DMS 273 (cell line): ENCODE measurements around the gene SLC7A4.

Experiments
- DNase-seq: peaks from one replicate; lab custom pipeline; 2025; ENCODE audit not compliant: unreplicated experiment; lab: John Stamatoyannopoulos, UW

Gene SLC7A4

DNA sequence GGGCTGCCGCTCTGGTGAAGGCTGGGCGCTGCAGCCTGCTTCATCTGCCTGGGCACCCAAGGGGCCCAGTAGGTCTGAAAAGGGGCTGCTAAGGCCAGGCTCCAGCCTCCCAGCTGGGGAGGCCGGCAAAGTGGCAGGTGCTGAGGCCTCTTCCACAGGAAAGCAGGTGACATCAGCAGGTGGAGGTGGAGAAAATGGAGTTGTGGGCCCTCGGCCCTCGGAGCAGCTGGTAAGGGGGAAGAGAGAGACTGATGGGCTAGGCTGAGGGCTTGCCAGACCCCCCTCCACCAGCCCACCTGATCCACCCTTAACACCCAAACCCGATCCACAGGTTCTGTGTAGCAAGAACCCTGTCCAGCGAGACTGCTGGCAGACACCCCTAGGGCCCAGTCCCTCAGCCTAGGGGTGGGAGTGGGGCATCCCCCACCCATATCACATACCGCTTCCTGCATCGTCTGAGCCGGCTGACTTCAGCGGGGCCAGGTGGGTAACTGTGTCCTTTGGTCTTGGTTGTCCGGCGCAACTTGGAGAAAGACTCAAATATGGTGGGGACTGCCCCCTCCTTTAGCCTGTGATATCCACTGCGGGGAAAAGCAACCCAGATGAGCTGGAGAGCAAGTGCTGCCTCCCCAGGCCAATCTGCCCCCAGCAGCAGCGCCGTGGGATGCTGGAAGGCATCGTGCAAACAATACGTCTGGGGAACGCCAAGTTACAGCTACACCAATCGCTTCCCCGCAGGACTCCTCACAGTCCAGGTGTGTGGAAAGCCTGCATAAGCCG lies 32.0 kb downstream of the SLC7A4 start:
- DNase-seq = no peak

DNA sequence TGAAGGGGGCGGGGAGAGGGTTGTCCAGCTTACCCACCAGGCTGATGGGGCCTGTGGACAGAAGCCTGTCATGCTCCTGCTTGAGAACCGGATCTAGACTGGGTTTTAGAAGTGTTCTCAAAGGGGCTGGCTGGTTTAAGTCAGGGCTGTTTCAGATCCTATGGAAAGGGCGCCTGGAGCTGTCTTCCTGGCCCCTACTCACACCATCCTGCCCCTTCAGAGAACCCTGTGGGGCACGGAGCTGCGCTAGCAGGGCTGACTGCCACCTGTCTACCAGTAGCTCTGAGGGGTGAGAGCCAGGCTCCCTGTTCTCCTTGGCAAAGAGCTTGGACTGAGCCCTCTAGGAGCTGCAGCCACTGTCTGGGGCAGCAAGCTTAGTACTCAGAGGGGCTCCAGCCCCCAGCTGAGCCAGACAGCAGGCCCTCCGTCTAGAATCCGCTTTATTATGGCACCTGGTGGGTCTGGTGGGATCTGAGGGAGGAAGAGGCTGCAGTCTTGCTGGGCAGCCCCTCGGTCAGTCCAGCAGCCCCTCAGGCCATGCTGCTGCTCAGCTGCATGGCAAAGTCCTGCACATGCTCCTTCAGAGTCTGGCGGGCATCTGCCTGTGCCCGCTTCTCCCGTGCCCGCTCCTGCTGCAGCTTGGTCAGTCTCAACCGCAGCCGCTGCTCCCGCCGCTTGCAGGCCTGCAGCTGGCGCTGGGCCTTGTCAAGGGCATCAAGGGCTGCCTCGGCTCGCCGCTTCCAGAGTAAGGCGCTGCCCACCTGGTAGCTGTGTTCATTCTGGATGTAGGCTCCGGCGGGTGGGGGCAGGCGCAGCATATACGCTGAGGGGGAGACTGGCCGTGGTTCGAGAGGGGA lies 32.8 kb downstream of the SLC7A4 start:
- no peak for DNase-seq

DNA sequence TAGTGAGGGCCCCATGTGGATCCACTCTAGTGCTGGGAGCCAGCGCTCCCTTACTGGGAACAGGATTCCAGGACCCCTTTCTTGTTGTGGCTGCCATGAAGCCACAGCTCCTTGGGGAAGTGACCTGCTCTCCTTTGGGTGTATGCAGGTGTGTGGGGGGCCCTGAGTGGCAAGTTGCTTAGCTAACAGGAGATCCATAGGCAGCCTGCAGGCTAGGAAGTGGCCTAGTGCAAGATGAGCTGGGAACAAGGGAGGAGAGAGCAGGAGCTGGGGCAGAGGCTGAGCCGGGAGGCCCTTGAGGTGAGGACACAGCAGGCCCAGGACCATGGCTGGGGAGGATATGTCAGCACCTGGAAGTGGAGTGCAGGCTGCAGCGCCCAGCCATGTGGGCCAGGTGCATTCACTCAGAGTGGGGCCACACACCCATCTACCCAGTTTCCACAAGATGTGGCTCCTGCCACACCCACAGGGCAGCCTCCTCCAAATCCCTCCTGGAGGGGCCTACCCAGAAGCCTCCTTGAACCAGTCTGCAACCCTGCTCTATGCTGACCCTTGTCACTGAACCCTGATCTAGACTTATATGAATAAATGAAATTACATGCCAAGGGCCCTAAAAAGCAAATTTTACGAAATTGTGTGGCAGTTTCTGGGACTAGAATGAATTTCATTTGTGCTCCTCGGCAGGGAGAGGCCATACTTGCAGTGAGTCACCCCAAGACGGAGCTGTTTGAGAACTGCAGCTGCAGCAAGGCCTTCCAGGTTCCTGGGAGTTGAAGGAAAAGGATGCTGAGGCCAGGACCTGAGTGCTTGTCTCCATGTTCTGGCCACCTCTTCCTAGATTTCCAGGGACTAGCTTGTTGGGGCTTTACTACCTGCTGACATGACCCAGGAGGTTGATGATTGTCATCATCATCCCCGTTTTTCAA lies 33.7 kb downstream of the SLC7A4 start:
- no peak for DNase-seq

DNA sequence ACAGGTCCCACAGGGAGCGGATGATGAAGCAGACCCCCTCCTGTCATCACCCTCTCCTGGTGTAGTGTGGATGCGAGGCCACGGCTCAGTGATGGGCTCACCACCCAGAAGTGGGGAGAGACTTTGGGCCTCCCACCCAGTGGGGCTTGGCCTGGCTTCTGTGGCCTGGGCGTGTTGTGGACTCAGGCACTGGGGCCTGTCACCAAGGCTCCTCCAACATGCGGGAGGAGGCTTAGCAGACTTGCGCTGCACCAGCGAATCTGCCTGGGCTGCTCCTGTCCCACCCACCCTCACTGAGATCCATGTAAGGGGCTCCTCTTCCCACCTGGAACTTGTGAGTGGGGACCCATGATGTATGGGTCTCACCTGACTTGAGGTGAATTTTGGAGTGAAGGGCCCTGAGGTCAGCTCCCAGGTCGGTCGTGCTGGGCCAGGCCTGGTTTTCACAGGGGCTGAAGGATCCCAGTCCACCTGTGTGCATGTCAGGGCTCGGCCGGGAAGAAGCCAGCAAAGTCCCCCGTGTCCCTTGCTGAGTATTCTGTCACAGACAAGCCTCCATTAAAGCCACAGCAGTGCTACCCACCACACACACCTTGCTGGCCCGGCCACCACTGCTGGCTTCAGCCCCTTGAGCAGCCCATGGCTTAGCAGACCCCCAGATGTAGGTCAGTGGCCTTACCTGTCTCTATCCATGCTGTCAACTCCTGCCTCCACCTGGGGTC lies 34.7 kb downstream of the SLC7A4 start:
- no peak for DNase-seq

DNA sequence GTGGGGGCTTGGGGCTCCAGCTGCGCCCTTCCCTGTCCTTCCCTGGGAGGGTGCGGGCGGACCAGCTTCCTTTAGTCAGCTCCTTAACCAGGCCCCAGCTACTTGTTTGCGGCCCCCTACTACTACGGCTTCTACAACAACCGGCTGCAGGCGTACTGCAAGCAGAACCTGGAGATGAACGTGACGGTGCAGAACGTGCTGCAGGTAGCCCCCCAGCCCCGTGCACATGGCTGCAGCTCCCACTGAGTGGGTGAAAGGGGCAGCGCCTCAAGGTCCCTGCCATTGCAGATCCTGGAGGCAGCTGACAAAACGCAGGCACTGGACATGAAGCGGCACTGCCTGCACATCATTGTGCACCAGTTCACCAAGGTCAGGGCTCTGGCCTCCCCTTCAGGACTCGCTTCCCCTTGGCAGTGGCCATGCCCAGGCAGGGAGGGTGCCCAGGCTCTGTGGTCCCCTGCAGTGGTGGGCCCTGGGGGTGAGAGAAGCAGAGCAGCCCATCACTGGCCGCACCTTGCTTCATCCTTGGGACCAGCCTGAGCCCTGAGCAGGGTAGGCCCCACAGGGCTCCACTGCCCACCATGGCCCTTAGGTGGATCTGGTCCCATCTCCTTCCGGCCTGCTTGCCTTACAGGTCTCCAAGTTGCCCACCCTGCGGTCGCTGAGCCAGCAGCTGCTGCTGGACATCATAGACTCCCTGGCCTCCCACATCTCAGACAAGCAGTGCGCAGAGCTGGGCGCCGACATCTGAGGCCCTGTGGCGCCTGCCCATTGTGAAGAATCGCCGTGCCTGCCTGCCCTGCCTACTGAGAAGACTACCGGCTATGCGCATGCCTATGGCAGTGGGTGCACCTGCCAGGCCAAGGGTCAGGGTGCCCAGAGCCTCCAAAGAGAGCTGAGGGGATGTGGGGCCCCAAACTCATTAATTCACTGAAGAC lies 35.5 kb downstream of the SLC7A4 start:
- DNase-seq = no peak

DNA sequence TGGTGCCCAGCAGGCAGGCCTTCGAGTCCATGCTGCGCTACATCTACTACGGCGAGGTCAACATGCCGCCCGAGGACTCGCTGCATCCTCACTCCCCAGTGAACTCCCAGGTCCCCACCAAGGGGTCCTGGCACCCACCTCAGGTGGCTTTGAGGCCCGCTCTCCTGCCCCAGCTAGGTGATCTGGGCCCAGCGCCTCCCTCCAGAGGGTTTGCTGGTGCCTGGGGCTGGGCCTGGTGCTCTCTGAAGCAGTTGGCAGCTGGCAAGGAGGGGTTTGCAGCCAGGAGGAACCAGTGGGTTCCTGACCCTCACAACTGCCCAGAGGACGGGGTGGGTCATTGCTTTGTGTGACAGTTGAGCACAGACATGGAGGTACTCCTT lies 36.3 kb downstream of the SLC7A4 start:
- no peak for DNase-seq

DNA sequence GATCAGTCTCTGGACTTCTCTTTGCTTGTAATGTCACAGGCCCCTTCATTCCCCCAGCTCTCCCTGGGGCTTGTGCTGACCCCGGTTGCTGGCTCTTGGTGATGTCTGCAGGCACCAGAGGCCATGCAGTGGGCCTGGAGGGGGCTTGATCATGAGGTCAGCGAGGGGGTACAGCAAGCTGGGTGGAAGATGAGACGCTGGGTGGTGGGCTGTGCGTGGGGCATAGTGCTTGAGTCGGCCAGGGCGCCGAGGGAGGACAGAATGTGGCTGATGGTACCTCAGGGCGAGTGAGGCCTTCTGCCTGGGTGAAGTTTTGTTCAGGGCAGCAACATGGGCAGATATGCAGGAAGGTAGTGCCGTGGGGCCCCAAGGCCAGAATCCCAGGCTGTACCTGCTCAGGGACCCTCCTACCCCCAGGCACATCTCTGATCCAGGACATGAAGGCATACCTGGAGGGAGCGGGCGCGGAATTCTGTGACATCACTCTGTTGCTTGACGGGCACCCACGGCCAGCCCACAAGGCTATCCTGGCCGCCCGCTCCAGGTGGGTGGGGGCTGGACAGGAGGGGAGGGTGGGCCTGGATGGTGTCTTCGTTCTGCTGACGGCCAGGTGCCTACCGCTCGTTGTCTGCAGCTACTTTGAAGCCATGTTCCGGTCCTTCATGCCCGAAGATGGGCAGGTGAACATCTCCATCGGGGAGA lies 36.9 kb downstream of the SLC7A4 start:
- DNase-seq = no peak

DNA sequence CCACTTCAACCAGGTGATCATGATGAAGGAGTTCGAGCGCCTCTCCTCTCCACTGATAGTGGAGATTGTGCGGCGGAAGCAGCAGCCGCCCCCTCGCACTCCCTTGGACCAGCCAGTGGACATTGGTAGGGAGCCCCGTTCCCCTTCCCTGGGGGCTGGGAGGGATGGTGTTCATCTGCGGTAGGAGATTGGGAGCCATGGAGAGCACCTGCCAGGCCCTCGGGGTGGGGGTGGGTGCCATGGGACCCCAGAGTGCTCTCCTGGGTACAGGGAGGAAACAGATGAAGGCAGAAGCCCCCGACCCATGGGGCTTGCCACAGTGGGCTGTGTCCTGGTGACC lies 37.5 kb downstream of the SLC7A4 start:
- DNase-seq = no peak

DNA sequence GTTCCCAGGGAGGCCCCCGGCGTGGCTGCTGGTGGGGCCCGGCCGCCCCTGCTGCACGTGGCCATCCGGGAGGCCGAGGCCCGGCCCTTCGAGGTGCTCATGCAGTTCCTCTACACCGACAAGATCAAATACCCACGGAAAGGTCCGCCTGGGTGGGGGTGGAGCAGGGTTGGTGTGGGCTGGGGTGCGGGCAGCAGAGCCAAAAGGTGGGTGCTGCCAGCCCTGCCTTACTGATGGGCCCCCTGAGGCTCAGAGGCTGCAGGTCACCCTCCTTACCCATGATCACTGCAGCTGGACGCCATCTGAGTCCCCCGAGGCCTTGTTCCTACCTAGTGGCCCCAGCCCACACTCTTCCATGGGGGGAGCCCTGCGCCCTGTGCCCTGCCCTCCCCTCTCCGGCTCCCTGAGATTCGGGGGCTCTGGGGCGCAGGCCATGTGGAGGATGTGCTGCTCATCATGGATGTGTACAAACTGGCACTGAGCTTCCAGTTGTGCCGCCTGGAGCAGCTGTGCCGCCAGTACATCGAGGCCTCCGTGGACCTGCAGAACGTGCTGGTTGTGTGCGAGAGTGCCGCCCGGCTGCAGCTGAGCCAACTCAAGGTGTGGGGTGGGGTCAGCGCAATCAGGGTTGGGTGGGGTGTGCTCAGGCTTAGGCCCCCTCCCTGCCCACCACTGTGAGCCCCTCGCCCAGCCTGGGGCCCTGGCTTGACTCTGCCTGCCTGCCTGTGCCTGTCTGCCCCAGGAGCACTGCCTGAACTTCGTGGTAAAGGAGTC lies 38.0 kb downstream of the SLC7A4 start:
- no peak for DNase-seq

DNA sequence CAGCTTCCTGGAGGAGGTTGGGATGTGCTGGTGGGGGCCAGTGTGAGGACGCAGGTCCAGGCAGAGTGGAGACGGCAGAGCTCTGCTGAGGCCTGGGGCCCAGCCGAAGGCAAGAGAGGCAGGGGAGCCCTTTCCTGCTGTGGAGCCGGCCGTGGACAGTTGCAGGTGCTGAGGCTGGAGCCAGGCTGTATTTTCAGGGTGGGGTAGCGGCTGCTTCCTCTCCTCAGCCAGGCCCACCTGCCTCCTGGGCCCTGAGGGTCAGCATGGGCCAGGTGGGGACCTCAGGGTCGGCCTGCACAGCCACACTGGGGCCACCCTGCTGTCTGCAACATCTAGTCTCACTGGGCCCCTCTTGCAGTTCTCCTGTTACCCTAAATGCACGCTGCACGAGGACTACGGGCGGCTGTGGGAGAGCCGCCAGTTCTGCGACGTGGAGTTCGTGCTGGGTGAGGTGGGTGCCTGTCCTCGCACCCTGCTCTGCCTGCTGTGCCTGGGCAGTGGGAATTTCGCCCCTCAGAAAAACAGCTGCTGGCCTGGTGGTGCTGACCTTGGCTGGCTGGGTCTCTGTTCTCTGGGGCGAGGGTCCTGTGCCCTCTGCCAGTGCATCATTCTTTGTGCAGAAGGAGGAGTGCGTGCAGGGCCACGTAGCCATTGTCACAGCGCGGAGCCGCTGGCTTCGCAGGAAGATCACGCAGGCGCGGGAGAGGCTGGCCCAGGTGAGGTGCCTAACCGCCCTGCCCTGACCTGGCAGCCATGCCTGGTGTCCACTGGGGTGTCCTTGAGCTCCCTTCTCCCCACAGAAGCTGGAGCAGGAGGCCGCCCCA lies 38.8 kb downstream of the SLC7A4 start:
- DNase-seq = no peak

DNA sequence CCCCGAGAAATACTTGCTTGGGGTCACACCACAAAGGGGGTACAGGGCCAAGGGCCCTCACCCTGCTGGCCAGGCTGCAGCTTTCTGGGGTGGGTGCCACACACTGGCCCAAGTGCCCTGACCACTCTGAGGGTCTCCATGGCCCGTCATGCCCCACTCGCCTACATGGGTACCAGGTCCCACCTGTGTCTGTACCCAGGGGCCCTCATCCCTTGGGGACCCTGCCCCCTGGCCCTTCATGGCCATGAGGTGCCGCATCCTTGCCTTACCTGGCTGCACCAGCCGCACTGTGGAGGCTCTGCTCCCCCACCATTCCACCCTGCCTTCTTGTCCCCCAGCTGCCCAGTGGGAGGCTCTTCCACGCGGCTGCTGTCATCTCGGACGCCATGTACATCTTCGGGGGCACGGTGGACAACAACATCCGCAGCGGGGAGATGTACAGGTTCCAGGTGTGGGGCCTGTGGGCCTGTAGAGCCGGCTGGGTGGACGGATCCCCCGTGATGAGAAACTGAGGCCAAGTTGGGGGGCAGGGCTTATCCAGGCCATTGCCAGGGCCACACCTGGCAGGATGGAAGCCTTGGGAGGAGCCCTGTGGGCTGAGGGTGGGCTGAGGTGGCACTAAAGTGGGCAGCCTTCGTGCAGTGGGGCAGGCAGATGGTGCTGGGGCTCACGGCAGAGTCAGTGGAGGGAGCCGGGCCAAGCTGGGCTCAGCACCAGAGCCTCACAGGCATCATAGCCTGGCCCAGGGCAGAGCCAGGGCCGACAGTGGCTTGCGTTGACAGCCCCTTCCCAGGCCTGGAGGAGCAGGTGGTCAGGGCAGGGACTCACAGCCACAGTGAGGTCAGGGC lies 39.7 kb downstream of the SLC7A4 start:
- DNase-seq = no peak

DNA sequence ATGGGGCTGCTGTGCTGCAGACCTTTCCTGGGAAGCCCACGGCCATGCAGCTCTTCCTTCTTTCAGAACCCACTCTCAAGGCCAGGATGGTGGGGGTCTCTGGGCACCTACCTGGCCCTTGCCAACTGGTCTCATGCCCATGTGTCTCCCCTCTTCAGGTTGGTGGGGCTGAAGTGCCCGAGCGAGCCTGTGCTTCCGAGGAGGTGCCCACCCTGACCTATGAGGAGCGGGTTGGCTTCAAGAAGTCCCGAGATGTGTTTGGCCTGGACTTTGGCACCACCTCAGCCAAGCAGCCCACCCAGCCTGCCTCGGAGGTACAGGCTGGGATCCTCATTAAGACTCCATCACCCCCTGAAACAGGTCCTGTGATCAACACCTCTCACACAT lies 40.3 kb downstream of the SLC7A4 start:
- DNase-seq = no peak

DNA sequence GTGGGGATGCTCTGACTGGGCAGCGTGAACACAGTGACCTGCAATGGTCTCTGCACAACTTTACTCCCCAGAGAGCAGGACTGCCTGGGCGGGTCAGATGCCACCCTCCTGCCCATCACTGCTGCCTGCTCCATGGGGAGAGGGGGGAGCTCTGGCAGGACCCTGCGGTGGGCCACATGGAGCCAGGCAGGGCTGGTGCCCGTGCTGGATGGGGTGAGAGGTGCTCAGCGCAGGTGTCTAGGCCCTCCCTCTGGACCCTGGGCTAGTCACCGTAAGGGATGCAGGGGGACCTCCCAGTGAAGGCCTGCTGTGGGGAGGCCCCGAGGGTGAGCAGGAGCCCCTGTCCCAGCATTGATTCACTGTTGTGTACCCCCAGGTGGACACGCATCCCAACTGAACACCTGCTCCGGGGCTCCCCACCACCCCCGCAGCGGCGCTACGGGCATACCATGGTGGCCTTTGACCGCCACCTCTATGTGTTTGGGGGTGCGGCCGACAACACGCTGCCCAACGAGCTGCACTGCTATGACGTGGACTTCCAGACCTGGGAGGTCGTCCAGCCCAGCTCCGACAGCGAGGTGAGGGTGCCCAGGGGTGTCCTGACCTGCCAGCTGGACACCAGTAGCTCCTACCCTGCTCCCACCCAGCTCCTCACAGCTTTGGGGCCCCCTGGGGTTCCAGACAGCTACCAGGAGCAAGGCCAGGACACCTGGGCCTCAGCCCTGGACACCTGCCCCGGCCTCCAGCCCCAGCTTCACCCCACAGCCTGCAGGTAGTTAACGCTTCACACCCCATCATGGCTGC lies 40.9 kb downstream of the SLC7A4 start:
- DNase-seq = no peak

DNA sequence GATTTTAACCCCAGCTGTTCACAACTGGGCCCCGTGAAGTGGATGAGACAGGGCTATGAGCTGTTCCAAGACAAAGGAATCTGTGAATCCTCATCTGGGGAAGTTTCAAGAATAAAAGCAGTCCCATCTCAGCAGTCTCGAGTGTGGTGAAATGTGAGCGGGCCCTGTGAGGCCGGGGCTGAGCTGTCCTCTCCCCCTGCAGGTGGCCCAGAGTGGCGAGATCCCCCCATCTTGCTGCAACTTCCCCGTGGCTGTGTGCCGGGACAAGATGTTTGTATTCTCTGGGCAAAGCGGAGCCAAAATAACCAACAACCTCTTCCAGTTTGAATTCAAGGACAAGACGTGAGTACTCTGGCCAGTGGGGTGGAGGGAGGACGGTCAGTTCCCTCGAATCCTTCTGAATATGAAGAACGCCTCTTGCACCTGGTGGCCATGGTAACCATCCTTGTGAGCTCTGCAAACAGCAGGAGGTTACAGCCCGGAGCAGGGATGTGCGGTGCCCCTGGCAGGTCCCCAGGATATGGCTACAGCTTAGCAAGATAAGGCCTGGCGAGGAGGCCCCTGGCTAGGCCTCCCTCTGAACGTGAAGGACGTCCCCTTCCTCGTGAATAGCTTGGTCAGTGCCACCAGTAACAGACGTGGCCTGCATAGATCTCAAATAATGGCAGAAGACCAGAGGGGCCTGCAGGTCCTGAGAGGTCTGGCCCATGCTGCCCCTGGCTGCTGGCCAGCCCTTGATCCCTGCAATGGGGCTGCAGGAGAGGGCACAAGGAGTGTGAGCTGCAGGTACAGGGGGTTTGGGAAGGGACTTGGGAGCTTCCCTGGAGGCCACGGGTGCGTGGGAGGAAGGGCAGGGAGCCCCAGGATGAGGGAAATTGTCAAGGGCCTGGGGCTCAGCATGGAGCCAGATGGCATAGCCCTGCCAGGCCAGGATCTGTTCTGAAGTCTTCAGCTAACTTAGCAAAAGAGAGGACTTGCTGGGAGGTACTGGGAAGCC lies 41.9 kb downstream of the SLC7A4 start:
- no peak for DNase-seq
